ENCODE data around the gene PHYHD1. TPM values are rescaled to one million over a fixed set of nuclear protein-coding genes. Genes with fewer than 3 reads are reported as not detected.

The PHYHD1 gene
- total RNA-seq, 1 experiment from 2014 or later, result not detected

DNA sequence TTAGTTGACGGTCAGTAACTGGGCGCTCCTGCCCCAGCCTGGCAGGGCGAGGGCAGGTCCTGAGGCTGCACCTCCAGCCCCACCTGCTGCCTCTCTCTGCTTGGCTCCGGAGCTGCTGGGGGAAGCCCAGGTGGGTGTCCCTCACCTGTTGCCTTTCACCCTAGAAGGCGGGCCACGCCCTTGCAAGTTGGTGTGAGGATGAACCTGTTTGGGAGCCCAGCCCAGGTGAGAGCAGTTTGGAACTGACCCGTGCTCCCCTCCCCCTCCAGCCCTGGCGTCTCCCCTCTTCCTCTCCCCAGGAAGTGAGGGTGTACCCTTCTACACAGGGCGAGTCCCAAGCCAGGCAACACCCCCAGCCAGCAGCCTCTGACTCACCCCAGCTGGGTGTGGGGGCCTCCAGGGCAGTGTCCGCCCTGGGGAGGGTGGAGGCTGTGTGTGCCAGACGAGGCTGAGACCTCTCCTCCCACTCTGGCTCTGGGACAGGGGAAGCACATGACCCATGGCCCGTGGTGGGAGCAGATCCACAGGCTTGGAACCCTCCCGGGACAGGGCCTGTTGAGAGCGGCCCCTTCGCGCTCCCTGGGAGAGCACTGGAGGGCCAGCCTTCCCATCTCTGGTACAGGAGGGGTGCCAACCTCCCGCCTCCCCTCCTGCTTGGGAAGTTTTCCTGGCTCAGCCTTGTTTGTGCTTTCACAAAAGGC, 28.4 kb upstream of the PHYHD1 start:
- BruUV-seq (replicated peaks), result no TSS peak
- Histone ChIP-seq H3K4me1 (ENCODE audit: control insufficient read depth, insufficient read depth, low read length) (peaks cover 8% of the 10 kb centered on the region), H3K4me3 (ENCODE audit: low read depth in 2 of 2, low read length in 2 of 2) (no peak overlapping the region), H3K9me3 (ENCODE audit: control insufficient read depth, insufficient read depth, low read depth, low read length) (no peaks in the 10 kb centered on the region), H3K36me3 (ENCODE audit: control insufficient read depth, insufficient read depth, low read length) (no peaks in the 10 kb centered on the region), H3K27me3 (ENCODE audit: control insufficient read depth, insufficient read depth, low read length) (no peaks in the 10 kb centered on the region), H3K27ac (ENCODE audit: low read length) (no peak overlapping the region; the same call in 1 of the 2 replicates)
- POLR2A ChIA-PET, result no interaction called here
- in situ Hi-C loops (cut with HindIII; ENCODE audit: low pct_unique_long_range_greater_than_20kb, low sequenced_read_pairs) (no loop called here), intact Hi-C loops (cut with micrococcal nuclease; ENCODE audit: unreplicated experiment) (no loop called here)
- no peak for DNase-seq (ENCODE audit: low read depth, low spot score)
- peak; percentile 85 for ATAC-seq
- CTCF ChIA-PET, result no interaction called here
- TF ChIP-seq, protein P1, sequence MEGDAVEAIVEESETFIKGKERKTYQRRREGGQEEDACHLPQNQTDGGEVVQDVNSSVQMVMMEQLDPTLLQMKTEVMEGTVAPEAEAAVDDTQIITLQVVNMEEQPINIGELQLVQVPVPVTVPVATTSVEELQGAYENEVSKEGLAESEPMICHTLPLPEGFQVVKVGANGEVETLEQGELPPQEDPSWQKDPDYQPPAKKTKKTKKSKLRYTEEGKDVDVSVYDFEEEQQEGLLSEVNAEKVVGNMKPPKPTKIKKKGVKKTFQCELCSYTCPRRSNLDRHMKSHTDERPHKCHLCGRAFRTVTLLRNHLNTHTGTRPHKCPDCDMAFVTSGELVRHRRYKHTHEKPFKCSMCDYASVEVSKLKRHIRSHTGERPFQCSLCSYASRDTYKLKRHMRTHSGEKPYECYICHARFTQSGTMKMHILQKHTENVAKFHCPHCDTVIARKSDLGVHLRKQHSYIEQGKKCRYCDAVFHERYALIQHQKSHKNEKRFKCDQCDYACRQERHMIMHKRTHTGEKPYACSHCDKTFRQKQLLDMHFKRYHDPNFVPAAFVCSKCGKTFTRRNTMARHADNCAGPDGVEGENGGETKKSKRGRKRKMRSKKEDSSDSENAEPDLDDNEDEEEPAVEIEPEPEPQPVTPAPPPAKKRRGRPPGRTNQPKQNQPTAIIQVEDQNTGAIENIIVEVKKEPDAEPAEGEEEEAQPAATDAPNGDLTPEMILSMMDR (IDR thresholded peaks at IDR 0.05), result no peak
- no peak for TF ChIP-seq TCF7L2 (IDR thresholded peaks at IDR 0.05; ENCODE audit: low read depth, low read length)

DNA sequence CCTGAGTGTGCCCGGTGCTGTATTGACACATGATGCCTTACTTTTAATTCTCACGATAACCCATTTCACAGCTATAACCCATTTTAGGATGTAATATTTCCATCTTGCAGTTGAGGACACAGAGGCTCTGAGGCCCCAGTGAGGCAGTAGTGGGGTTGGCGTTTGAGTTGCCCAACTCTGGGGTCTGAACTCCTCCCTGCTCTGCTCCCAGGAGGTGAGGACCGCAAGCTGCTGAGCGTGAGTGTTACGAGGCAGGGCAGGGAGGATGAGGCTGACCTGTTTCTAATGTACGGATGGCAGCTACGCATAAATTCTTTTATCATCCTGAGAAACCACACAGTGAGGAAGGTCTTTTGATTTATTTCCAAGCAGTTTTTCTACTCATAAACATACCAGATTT, 27.4 kb upstream of the PHYHD1 start:
- in situ Hi-C loops (cut with HindIII; ENCODE audit: low pct_unique_long_range_greater_than_20kb, low sequenced_read_pairs) (no loop called here), intact Hi-C loops (cut with micrococcal nuclease; ENCODE audit: unreplicated experiment) (no loop called here)
- ChIA-PET POLR2A (no interaction called here), CTCF (no interaction called here)
- ATAC-seq (no peak), DNase-seq (ENCODE audit: low read depth, low spot score) (no peak)
- no TSS peak for BruUV-seq (replicated peaks)
- Histone ChIP-seq H3K9me3 (ENCODE audit: control insufficient read depth, insufficient read depth, low read depth, low read length) (no peaks in the 10 kb centered on the region), H3K36me3 (ENCODE audit: control insufficient read depth, insufficient read depth, low read length) (no peaks in the 10 kb centered on the region), H3K27me3 (ENCODE audit: control insufficient read depth, insufficient read depth, low read length) (no peaks in the 10 kb centered on the region), H3K4me1 (ENCODE audit: control insufficient read depth, insufficient read depth, low read length) (peaks cover 8% of the 10 kb centered on the region; the same call in 1 of the 2 replicates), H3K4me3 (ENCODE audit: low read depth in 2 of 2, low read length in 2 of 2) (no peak overlapping the region), H3K27ac (ENCODE audit: low read length) (no peak overlapping the region)
- TF ChIP-seq TCF7L2 (IDR thresholded peaks at IDR 0.05; ENCODE audit: low read depth, low read length) (no peak), SIN3A (IDR thresholded peaks at IDR 0.05; ENCODE audit: borderline replicate concordance, insufficient read depth, low read depth, low read length) (no peak), POLR2AphosphoS5 (IDR thresholded peaks at IDR 0.05; ENCODE audit: low read depth, low read length) (no peak)
- TF ChIP-seq, protein P1 (IDR thresholded peaks at IDR 0.05), result no peak
- TF ChIP-seq, protein P2, sequence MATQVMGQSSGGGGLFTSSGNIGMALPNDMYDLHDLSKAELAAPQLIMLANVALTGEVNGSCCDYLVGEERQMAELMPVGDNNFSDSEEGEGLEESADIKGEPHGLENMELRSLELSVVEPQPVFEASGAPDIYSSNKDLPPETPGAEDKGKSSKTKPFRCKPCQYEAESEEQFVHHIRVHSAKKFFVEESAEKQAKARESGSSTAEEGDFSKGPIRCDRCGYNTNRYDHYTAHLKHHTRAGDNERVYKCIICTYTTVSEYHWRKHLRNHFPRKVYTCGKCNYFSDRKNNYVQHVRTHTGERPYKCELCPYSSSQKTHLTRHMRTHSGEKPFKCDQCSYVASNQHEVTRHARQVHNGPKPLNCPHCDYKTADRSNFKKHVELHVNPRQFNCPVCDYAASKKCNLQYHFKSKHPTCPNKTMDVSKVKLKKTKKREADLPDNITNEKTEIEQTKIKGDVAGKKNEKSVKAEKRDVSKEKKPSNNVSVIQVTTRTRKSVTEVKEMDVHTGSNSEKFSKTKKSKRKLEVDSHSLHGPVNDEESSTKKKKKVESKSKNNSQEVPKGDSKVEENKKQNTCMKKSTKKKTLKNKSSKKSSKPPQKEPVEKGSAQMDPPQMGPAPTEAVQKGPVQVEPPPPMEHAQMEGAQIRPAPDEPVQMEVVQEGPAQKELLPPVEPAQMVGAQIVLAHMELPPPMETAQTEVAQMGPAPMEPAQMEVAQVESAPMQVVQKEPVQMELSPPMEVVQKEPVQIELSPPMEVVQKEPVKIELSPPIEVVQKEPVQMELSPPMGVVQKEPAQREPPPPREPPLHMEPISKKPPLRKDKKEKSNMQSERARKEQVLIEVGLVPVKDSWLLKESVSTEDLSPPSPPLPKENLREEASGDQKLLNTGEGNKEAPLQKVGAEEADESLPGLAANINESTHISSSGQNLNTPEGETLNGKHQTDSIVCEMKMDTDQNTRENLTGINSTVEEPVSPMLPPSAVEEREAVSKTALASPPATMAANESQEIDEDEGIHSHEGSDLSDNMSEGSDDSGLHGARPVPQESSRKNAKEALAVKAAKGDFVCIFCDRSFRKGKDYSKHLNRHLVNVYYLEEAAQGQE (IDR thresholded peaks at IDR 0.05; ENCODE audit: insufficient read depth in 1 of 2, low read depth in 2 of 2, low read length in 1 of 2), result no peak
